NT2/D1 (cell line): Measurements from ENCODE around the gene CDH13.

Experiments used
- SUZ12 ChIP-seq: IDR thresholded peaks from 2 replicates; pipeline ENCODE4 v1.6.1; 2011; ENCODE audit not compliant: insufficient read length, insufficient read depth; ENCODE audit errors: extremely low read depth
- YY1 ChIP-seq: IDR thresholded peaks from 2 replicates; pipeline ENCODE4 v1.6.1; 2011; ENCODE audit not compliant: insufficient read length, insufficient read depth
- ZNF274 ChIP-seq: IDR thresholded peaks from 2 replicates; pipeline ENCODE4 v1.6.1; 2011; ENCODE audit warnings: mild to moderate bottlenecking, low read depth, low read length

DNA sequence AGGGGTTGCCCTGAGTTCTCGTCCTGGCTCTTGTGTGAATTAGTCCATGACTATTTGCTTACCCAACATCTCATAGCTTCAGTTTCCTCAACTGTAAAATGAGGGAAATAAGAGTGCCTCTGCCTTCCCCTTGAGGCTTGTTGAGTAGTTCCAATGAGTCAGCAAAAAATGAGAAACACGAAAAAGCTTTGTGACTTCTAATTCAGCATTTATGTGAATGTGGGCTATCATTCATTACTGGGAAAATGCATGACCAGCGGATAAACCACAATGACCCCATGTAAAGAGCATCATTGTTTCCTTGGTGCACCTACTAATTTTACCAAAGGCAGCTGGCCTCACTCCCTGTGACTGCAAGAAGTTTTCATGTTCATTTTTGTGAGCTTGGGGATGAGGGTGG lies 806.4 kb downstream of the CDH13 start:
- TF ChIP-seq YY1 (no peak), ZNF274 (no peak), SUZ12 (no peak)
